Measurements from ENCODE around the gene CFAP46. TPM values are rescaled to one million over a fixed set of nuclear protein-coding genes. Genes with fewer than 3 reads are reported as not detected.

Gene CFAP46
- total RNA-seq, 6 donors from 2014 or later = 0.60 to 28.3 (median 8.0) TPM

DNA sequence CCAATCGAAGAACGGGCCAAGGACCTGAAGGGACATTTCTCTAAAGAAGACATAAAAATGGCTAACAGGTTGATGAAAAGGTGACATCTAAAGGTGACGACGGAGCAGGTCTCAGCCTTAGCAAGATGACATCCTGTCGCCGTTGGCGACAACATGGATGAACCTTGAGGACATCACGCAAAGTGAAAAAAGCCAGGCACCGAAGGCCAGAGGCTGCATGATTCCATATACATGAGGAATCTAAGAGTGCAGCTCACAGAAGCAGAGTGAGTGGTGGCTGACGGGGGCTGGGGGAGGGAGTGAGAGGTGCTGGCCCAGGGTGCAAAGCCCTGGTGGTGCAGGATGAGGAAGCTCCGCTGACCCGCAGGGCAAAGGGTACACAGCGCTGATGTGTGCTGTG lies 122.3 kb downstream of the CFAP46 start:
- H3K9me3 ChIP-seq = no peaks in the 10 kb centered on the region
- H3K4me1 ChIP-seq = no peaks in the 10 kb centered on the region
- no peaks in the 10 kb centered on the region for H3K36me3 ChIP-seq
- ATAC-seq (ENCODE audit: low FRiP score in 2 of 2) (no peak), DNase-seq (no peak)
- no peaks in the 10 kb centered on the region for H3K27me3 ChIP-seq
- 89 to 94% methylated on average over 12 to 13 of the region's 13 CpGs for WGBS, 2 donors
- no peak overlapping the region for H3K27ac ChIP-seq
- TF ChIP-seq EP300 (IDR thresholded peaks at IDR 0.05) = no peak
- TF ChIP-seq, protein P1, sequence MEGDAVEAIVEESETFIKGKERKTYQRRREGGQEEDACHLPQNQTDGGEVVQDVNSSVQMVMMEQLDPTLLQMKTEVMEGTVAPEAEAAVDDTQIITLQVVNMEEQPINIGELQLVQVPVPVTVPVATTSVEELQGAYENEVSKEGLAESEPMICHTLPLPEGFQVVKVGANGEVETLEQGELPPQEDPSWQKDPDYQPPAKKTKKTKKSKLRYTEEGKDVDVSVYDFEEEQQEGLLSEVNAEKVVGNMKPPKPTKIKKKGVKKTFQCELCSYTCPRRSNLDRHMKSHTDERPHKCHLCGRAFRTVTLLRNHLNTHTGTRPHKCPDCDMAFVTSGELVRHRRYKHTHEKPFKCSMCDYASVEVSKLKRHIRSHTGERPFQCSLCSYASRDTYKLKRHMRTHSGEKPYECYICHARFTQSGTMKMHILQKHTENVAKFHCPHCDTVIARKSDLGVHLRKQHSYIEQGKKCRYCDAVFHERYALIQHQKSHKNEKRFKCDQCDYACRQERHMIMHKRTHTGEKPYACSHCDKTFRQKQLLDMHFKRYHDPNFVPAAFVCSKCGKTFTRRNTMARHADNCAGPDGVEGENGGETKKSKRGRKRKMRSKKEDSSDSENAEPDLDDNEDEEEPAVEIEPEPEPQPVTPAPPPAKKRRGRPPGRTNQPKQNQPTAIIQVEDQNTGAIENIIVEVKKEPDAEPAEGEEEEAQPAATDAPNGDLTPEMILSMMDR (IDR thresholded peaks at IDR 0.05) = no peak
- no peak for TF ChIP-seq POLR2AphosphoS5 (IDR thresholded peaks at IDR 0.05)
- TF ChIP-seq POLR2A (IDR thresholded peaks at IDR 0.05) = no peak
- H3K4me3 ChIP-seq = no peak overlapping the region

- no peak for TF ChIP-seq EP300 (IDR thresholded peaks at IDR 0.05)
- TF ChIP-seq, protein P1 (IDR thresholded peaks at IDR 0.05) = no peak
- TF ChIP-seq POLR2A (IDR thresholded peaks at IDR 0.05) = no peak
- no peak for TF ChIP-seq POLR2AphosphoS5 (IDR thresholded peaks at IDR 0.05)
- Histone ChIP-seq H3K27me3 (no peaks in the 10 kb centered on the region), H3K27ac (no peak overlapping the region), H3K4me1 (no peaks in the 10 kb centered on the region), H3K4me3 (no peak overlapping the region), H3K36me3 (no peaks in the 10 kb centered on the region), H3K9me3 (no peaks in the 10 kb centered on the region)
- DNase-seq (no peak), ATAC-seq (ENCODE audit: low FRiP score in 2 of 2) (no peak)
- WGBS, 2 donors = 80 to 82% methylated on average over 25 to 29 of the region's 29 CpGs
These were observed 124.6 kb downstream of the CFAP46 start for GRCh38 chr10:132817701-132818211.

DNA sequence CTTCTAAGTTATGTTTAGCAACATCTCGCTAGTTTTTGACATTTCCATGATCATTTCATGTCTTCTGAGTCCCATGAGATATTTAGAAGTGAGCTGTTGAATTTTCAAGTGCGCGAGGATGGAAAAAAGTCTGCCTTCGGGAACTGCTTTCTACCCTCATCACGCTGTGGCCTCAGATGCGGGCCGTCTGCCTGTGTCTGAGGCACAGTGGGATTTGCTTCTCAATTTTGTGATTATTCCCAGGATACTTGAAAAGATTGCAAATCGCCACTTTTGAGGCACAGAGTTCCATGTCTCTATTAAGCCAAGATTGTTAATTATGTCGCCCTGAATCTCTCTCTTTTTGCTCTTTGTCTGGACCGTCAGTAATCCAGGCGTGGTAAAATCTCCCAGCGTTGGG lies 125.7 kb downstream of the CFAP46 start:
- ATAC-seq (ENCODE audit: low FRiP score in 2 of 2) (no peak), DNase-seq (no peak)
- no peaks in the 10 kb centered on the region for H3K27me3 ChIP-seq
- TF ChIP-seq POLR2A (IDR thresholded peaks at IDR 0.05) (no peak), POLR2AphosphoS5 (IDR thresholded peaks at IDR 0.05) (no peak), EP300 (IDR thresholded peaks at IDR 0.05) (no peak)
- TF ChIP-seq, protein P1 (IDR thresholded peaks at IDR 0.05) = no peak
- H3K27ac ChIP-seq = no peak overlapping the region
- H3K36me3 ChIP-seq = no peaks in the 10 kb centered on the region
- WGBS, 2 donors = 78 to 89% methylated on average over 12 of the region's 12 CpGs
- H3K4me1 ChIP-seq = no peaks in the 10 kb centered on the region
- H3K9me3 ChIP-seq = no peaks in the 10 kb centered on the region
- no peak overlapping the region for H3K4me3 ChIP-seq

- 70 to 73% methylated on average over 18 of the region's 18 CpGs for WGBS, 2 donors
- no peaks in the 10 kb centered on the region for H3K9me3 ChIP-seq
- H3K4me3 ChIP-seq = no peak overlapping the region
- no peak overlapping the region for H3K27ac ChIP-seq
- DNase-seq = no peak
- no peak for ATAC-seq (ENCODE audit: low FRiP score in 2 of 2)
- no peaks in the 10 kb centered on the region for H3K27me3 ChIP-seq
- H3K4me1 ChIP-seq = no peaks in the 10 kb centered on the region
- TF ChIP-seq POLR2AphosphoS5 (IDR thresholded peaks at IDR 0.05) = no peak
- TF ChIP-seq EP300 (IDR thresholded peaks at IDR 0.05) = no peak
- TF ChIP-seq, protein P1 (IDR thresholded peaks at IDR 0.05) = no peak
- no peak for TF ChIP-seq POLR2A (IDR thresholded peaks at IDR 0.05)
- H3K36me3 ChIP-seq = no peaks in the 10 kb centered on the region
These were observed 127.1 kb downstream of the CFAP46 start for GRCh38 chr10:132815168-132815857.

- 72 to 75% methylated on average over 13 to 16 of the region's 16 CpGs for WGBS, 2 donors
- H3K4me1 ChIP-seq = no peaks in the 10 kb centered on the region
- DNase-seq = peak in 1 of 2 donors; percentile 65
- no peak for TF ChIP-seq POLR2AphosphoS5 (IDR thresholded peaks at IDR 0.05)
- no peak for TF ChIP-seq EP300 (IDR thresholded peaks at IDR 0.05)
- TF ChIP-seq, protein P1 (IDR thresholded peaks at IDR 0.05) = no peak
- TF ChIP-seq POLR2A (IDR thresholded peaks at IDR 0.05) = no peak
- ATAC-seq (ENCODE audit: low FRiP score in 2 of 2) = no peak
- H3K27ac ChIP-seq = no peak overlapping the region
- no peaks in the 10 kb centered on the region for H3K9me3 ChIP-seq
- H3K27me3 ChIP-seq = no peaks in the 10 kb centered on the region
- H3K4me3 ChIP-seq = no peak overlapping the region
- H3K36me3 ChIP-seq = no peaks in the 10 kb centered on the region
These were observed 127.9 kb downstream of the CFAP46 start for GRCh38 chr10:132814469-132814856.

Measured in upper lobe of left lung (tissue), 6 donors.